ENCODE data around the gene FUS.

- TF ChIP-seq CTCF (IDR thresholded peaks at IDR 0.05) (no peak), POLR2A (IDR thresholded peaks at IDR 0.05) (no peak), EP300 (IDR thresholded peaks at IDR 0.05) (no peak), POLR2AphosphoS5 (IDR thresholded peaks at IDR 0.05) (no peak)
Observed at GRCh38 chr16:31215287-31216162, 35.6 kb downstream of the FUS start.

Data from suprapubic skin (tissue), 4 donors.